Stimulated activated CD4-positive, alpha-beta T cell treated with anti-CD3 and anti-CD28 coated beads, Interleukin-2, amount 100 ng/mL, for 24 hours (primary cell): ENCODE measurements around the gene ARHGEF39.
A peak's percentile ranks its signal among the peaks of the same experiment; 100 is the strongest.
"Not testable (repeated sequence)": the region's sequence is repeated elsewhere in the genome, so short reads cannot be mapped to it uniquely, and the experiment has no call there.

Experiments used
- DNase-seq, 2 donors: peaks; one replicate each; pipeline ENCODE4 v3.0.0-alpha.2; 2020

ARHGEF39 gene

GRCh38 chr9:35649431-35650340, 15.3 kb downstream of the ARHGEF39 start:
- peak; percentile 54 to 63 for DNase-seq

GRCh38 chr9:35646533-35647265, 18.3 kb downstream of the ARHGEF39 start:
- peak; percentile 91 to 94 for DNase-seq

- no peak for DNase-seq
These were observed 18.9 kb downstream of the ARHGEF39 start for GRCh38 chr9:35646153-35646532.

DNA sequence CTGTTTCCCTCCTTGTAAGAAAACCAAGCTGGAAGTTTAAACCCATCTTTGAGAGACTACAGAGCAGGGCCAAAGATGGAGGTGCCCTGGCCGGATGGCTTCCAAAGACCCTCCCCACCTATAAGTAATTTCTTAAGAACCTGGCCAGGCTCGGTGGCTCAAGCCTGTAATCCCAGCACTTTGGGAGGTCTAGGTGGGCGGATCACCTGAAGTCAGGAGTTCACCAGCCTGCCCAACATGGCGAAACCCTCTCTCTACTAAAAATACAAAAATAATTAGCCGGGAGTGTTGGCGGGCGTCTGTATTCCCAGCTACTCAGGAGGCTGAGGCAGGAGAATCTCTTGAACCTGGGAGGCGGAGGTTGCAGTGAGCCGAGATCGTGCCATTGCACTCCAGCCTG, 19.3 kb downstream of the ARHGEF39 start:
- DNase-seq = not testable (repeated sequence)

DNA sequence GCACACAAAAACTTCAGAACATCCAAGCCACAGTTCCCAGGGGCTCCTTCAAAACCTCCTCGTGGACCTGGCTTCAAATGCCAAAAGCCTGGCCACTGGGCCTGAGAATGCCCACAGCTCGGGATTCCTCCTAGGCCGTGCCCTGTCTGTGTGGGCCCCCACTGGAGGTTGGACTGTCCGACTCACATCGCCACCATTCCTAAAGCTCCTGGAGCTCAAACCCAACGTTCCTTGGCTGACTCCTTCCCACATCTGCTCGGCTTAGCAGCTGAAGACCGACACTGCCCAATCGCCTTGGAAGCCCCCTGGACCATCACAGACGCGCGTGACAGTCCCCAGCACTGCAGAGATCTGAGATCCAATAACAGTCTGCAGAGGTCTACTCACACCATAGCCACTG, 21.9 kb downstream of the ARHGEF39 start:
- no peak for DNase-seq

GRCh38 chr9:35641478-35641877, 23.5 kb downstream of the ARHGEF39 start:
- not testable (repeated sequence) for DNase-seq

DNA sequence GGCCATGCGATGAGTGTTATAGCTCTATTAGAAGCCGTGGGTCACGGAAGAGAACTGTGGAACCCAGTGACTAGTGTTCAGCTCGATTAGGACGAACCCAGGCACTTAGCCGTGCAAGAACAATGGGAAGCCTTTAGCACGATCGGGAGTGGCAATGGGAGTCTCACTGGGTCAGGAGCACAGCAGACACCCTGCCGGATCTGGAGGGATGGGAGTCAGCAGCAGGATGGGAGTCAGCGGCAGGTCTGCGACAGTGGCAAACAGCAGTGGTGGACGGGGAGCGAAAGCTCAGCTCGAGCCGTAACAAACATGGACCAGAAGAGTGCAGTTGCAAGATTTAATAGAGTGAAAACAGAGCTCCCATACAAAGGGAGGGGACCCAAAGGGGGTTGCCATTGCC, 24.6 kb downstream of the ARHGEF39 start:
- not testable (repeated sequence) for DNase-seq

DNA sequence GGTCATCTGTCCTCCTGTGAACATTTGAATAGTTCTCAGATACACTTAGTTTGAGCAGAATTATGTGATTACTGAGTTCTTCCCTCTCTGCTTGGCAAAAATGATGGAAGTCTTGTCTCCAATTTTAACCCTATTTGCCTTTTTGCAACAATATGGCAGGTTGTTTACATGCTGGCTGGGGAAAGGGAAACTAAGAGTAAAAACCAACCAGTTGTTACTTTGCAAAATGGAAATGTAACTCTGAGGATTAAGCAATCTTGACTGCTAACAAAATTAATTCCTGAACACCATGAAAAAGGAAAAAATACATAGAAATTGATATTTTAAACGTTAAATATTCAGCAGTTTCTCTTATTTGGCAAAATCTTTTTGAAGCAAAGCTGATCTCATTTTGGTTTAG, 25.4 kb downstream of the ARHGEF39 start:
- DNase-seq = no peak

DNA sequence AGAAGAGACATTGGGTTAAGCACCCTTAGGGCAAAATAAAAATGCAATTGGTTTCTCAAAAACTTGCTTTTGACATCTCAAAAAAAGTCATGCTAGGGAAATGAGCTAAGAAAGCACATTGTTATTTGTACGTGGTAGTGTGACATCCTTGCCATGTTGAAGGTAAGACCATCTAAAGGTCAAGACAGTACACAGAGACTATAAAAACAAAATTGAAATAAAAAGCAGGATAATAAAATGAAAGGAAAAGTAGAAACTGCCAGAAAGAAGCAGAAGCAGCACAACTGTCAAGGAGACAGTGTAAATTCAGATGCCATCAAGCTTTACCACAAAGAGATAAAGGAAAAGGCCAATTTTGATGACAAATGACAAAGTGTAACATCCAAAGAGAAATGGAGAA, 25.8 kb downstream of the ARHGEF39 start:
- not testable (repeated sequence) for DNase-seq

- not testable (repeated sequence) for DNase-seq
These were observed 26.2 kb downstream of the ARHGEF39 start for GRCh38 chr9:35638751-35639150.

DNA sequence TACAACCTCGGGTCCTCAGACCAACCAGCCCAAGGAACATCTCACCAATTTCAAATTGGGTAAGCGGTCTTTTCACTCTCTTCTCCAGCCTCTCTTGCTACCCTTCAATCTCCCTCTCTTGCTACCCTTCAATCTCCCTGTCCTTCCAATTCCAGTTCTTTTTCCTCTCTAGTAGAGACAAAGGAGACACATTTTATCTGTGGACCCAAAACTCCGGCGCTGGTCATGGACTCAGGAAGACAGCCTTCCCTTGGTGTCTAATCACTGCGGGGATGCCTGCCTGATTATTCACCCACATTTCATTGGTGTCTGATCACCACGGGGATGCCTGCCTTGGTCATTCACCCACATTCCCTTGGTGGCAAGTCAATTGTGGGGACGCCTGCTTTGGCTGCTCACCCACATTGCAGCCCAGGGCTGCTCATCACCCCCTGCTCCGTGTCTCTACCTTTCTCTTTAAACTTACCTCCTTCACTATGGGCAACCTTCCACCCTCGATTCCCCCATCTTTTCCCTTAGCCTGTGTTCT, 27.5 kb downstream of the ARHGEF39 start:
- DNase-seq = not testable (repeated sequence)

DNA sequence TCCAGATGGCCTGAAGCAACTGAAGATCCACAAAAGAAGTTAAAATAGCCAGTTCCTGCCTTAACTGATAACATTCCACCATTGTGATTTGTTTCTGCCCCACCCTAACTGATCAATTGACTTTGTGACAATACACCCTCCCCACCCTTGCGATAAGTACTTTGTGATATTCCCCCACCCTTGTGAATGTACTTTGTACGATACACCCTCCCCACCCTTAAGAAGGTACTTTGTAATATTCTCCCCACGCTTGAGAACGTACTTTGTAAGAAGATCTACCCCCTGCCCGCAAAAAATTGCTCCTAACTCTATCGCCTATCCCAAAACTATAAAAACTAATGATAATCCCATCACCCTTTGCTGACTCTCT, 28.1 kb downstream of the ARHGEF39 start:
- DNase-seq = not testable (repeated sequence)

GRCh38 chr9:35636135-35636876, 28.7 kb downstream of the ARHGEF39 start:
- DNase-seq = no peak

DNA sequence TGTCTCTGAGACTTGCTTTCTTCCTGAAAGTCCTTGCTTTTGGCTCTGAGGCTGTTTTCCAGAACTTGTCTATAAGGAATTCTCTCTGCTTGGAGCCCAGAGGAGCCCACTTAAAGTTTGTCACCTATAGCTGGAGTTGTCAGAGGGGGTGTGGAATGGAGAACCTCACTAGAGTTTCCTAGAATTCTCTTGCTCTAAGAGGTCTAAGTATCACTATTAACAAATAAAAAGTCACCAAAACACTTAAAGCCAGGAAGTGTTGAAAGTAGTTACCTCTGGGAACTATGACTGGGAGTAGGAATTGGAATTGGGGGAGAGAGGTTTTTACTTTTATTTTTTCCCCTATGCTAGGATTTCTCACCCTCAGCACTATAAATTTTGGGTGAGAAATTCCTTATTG, 29.3 kb downstream of the ARHGEF39 start:
- DNase-seq = no peak

GRCh38 chr9:35629597-35629996, 35.4 kb downstream of the ARHGEF39 start:
- DNase-seq = no peak

- DNase-seq = no peak
These were observed 36.5 kb downstream of the ARHGEF39 start for GRCh38 chr9:35628389-35628991.

GRCh38 chr9:35627575-35627974, 37.4 kb downstream of the ARHGEF39 start:
- no peak for DNase-seq

DNA sequence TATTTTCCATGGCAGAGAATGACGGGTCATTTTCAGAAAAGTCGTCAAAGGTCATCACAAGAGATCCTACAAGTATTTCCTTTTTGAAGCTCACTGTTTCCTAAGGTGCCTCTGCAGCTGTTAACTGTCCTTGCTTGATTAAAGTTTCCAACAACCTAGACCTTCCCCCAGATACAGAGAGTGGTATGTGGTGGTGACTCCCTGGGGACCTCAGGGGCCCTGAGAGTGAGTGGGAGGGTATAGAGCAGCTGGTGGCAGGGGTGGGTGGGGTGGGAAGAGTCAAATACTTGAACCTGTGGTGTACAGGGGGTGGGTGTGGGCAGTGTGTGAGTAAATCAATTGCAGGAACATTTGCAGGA, 45.2 kb downstream of the ARHGEF39 start:
- DNase-seq = peak; percentile 28 to 35

DNA sequence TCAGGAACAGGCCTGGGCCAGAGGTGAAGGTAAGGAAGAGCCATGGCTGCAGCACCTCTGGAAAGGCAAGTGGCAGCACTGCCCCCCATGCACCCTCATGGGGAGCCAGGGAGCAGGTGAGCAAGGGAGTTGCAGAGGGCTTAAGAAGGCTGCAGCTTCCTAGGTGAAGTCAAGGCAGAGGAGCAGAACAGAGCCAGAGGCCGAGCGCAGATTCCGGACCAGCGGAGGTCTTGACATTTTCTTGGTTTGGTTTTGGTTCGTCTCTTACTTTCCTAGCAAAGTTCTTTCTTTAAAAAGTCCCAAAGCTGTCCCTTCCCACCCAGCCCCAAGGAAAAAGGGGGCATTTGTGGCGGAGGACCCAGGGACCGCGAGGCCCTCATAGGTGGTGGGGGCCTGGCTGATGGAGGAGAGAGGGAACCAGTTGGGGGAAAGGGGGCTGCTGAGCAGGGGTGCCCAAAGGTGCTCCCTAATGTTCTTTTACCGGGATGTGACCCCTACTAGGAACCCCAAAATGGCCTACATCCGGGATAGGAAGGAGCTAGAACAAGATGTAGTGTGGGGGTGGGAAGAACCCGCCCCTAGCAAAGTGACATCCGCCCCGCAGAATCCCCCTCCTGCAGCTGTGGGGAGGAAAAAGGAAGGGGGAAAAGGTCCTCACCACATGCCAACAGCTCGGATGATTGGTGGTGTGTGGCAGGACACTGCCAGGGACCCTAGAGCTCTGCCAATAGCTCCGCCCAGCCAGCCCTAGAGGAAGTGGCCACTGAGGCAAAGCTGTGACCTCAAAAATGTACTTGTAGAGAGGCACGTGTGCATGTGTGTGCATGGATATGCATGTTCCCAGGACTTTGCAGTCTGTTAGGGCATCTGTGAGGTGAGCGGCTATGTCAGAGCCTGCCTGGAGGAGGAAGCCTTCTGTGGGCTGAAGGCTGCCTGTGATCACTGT, 45.9 kb downstream of the ARHGEF39 start:
- peak in 1 of 2 donors; percentile 42 for DNase-seq

- no peak for DNase-seq
These were observed 46.7 kb downstream of the ARHGEF39 start, which contains the start of gene CD72 for GRCh38 chr9:35618325-35618727. CD72 (minus strand) TSS chr9:35618413; CDS start chr9:35618303, 110 bp downstream.

DNA sequence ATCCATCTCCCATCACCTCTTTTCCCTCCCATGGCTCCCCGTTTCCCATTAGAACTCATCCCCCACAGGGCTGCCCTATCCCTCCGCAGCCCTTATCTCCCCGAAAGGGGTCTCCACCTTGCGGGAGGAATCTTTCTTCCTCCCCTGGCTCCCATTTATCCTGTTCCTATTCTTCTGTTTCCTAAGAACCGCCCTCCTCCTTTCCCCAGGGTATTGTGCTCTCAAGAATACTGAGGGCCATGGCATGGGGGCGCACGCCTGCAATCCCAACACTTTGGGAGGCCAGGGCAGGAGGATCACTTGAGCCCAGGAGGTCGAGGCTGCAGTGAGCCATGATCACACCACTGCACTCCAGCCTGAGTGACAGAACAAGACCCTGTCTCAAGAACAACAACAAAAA, 47.4 kb downstream of the ARHGEF39 start:
- DNase-seq = no peak
